A549 (cell line): Measurements from ENCODE around the gene SMIM38. TPM values are rescaled to one million over a fixed set of nuclear protein-coding genes. Genes with fewer than 3 reads are reported as not detected.

Source experiments
- ATAC-seq, 2 experiments: fragments of 200-7000 bp in 1 of 2; fragments of >200 bp in 1 of 2; cut with Nextera tagmentation in 1 of 2; cut with Tn5 transposase in 1 of 2; 3 replicates each; pipeline versions ENCODE4 v1.8.0 to v1.9.1; 2018 to 2020; ENCODE audit warnings: mild to moderate bottlenecking in 1 of 2, moderate library complexity in 1 of 2
- CTCF ChIA-PET: fragments of 300-600 bp; sonication (Branson Sonifier 250); formaldehyde crosslinking; extraction: SDS; loops from one replicate; lab custom pipeline; 2021; ENCODE audit warnings: antibody characterized with exemption, inconsistent platforms; lab: Yijun Ruan, JAX
- POLR2A ChIA-PET: fragments of 350-600 bp; formaldehyde crosslinking; extraction: SDS; loops from one replicate; lab custom pipeline; 2021; ENCODE audit warnings: antibody characterized with exemption, inconsistent platforms; lab: Yijun Ruan, JAX
- DNase-seq, 2 experiments: peaks; one replicate each; pipeline versions ENCODE4 v3.0.0 to v3.0.0-alpha.2; 2011 to 2016; ENCODE audit warnings: low read depth in 1 of 2, low spot score in 1 of 2
- FAIRE-seq: peaks from 2 replicates; lab custom pipeline; 2011; peaks lifted over from hg19 to GRCh38; lab: Jason Lieb, UNC
- H3K27ac ChIP-seq, 2 experiments: fragments of >200 bp; sonication (Bioruptor Twin); formaldehyde crosslinking; 3 replicates each; pipeline ENCODE4 v1.5.1; 2016 to 2017
- H3K4me1 ChIP-seq: fragments of >200 bp; sonication (Bioruptor Twin); formaldehyde crosslinking; 3 replicates; pipeline ENCODE4 v1.6.1; 2016
- H3K4me2 ChIP-seq: fragments of >200 bp; sonication (Bioruptor Twin); formaldehyde crosslinking; 3 replicates; pipeline ENCODE4 v1.6.1; 2016
- H3K4me3 ChIP-seq: fragments of >200 bp; sonication (Bioruptor Twin); formaldehyde crosslinking; 3 replicates; pipeline ENCODE4 v1.5.1; 2016
- H3K9me3 ChIP-seq: fragments of >200 bp; sonication (Bioruptor Twin); formaldehyde crosslinking; 3 replicates; pipeline ENCODE4 v1.6.1; 2016
- CBX2 ChIP-seq: fragments of 200-600 bp; sonication (generic); IDR thresholded peaks from 2 replicates; pipeline ENCODE4 v1.6.1; 2016; ENCODE audit warnings: low read depth, mild to moderate bottlenecking, borderline replicate concordance
- EP300 ChIP-seq, 2 experiments: fragments of >200 bp; sonication (Bioruptor Twin); formaldehyde crosslinking; IDR thresholded peaks; 2 replicates in 1 of 2; 3 replicates in 1 of 2; pipeline ENCODE4 v1.6.1; 2016 to 2017
- ESRRA ChIP-seq: fragments of 150-350 bp; IDR thresholded peaks from 2 replicates; pipeline ENCODE4 v1.6.1; 2014; ENCODE audit warnings: mild to moderate bottlenecking, low read length, borderline replicate concordance
- FOSB ChIP-seq: fragments of 250-450 bp; sonication (Bioruptor Pico); IDR thresholded peaks from 2 replicates; pipeline ENCODE4 v1.5.0; 2020; ENCODE audit warnings: mild to moderate bottlenecking, moderate library complexity
- FOXS1 ChIP-seq: fragments of 250-450 bp; sonication (Bioruptor Pico); IDR thresholded peaks from 2 replicates; pipeline ENCODE4 v1.5.0; 2020; ENCODE audit warnings: mild to moderate bottlenecking, moderate library complexity
- JUN ChIP-seq, 2 experiments: fragments of >200 bp; sonication (Bioruptor Twin); formaldehyde crosslinking; IDR thresholded peaks; 2 replicates in 1 of 2; 3 replicates in 1 of 2; pipeline ENCODE4 v1.6.1; 2016 to 2017
- JUNB ChIP-seq: fragments of >200 bp; sonication (Bioruptor Twin); formaldehyde crosslinking; IDR thresholded peaks from 2 replicates; pipeline ENCODE4 v1.6.1; 2016
- NFE2L2 ChIP-seq: fragments of 150-350 bp; conservative IDR thresholded peaks from 2 replicates; pipeline ENCODE4 v1.6.1; 2014; ENCODE audit warnings: low read length
- NPAS2 ChIP-seq: fragments of 250-450 bp; sonication (Bioruptor Pico); IDR thresholded peaks from 2 replicates; pipeline ENCODE4 v1.8.0; 2022; ENCODE audit warnings: mild to moderate bottlenecking, moderate library complexity, borderline replicate concordance
- RFX5 ChIP-seq: fragments of 450-650 bp; IDR thresholded peaks from 2 replicates; pipeline ENCODE4 v1.7.1; 2014; ENCODE audit warnings: antibody characterized with exemption, mild to moderate bottlenecking, moderate library complexity
- TFCP2L1 ChIP-seq: fragments of 250-450 bp; sonication (Bioruptor Pico); IDR thresholded peaks from 2 replicates; pipeline ENCODE4 v1.5.0; 2021; ENCODE audit warnings: mild to moderate bottlenecking
- ZSCAN20 ChIP-seq: fragments of 250-450 bp; sonication (Bioruptor Pico); IDR thresholded peaks from 2 replicates; pipeline ENCODE4 v1.8.0; 2022; ENCODE audit warnings: mild to moderate bottlenecking, moderate library complexity
- WGBS: methylation state at CpG from one replicate; pipeline ENCODE4 v1.1.6; 2017; ENCODE audit errors: missing lambda C conversion rate; 5-methylcytosine and 5-hydroxymethylcytosine counted together
- polyA plus RNA-seq, 4 experiments: library from polyadenylated mRNA; depleted of rRNA in 3 of 4; stranded (reverse); fragments of >200 nt; fragmentation: RNase III in 1 of 4; extraction: RNeasy Plus Mini Kit Qiagen cat#74134 plus additional on column Dnase treatment in 1 of 4; gene quantifications; 2 replicates in 3 of 4; 3 replicates in 1 of 4; pipeline ENCODE4 v1.2.3, GENCODE V29; 2011 to 2017
- TF ChIP-seq, protein P1 (sequence below): fragments of 450-650 bp; IDR thresholded peaks from 2 replicates; pipeline ENCODE4 v1.6.1; 2014; ENCODE audit warnings: antibody characterized with exemption
- TF ChIP-seq, protein P2 (sequence below): IDR thresholded peaks from 2 replicates; pipeline ENCODE4 v1.6.1; 2012; ENCODE audit warnings: low read depth, borderline replicate concordance
- TF ChIP-seq, protein P3 (sequence below): fragments of 250-450 bp; sonication (Bioruptor Pico); IDR thresholded peaks from 2 replicates; pipeline ENCODE4 v1.5.0; 2021; ENCODE audit warnings: mild to moderate bottlenecking, moderate library complexity, borderline replicate concordance
- TF ChIP-seq, protein P4 (sequence below): fragments of >200 bp; sonication (Bioruptor Twin); formaldehyde crosslinking; IDR thresholded peaks from 3 replicates; pipeline ENCODE4 v1.5.1; 2016
- TF ChIP-seq, protein P5 (sequence below): fragments of 200-600 bp; sonication (generic); IDR thresholded peaks from 2 replicates; pipeline ENCODE4 v1.6.1; 2016; ENCODE audit warnings: antibody characterized with exemption, mild to moderate bottlenecking, moderate library complexity

Gene SMIM38
- polyA plus RNA-seq, 2 of the 4 experiments (the other 2 are of a cell fraction), result 0.05 to 0.08 TPM

DNA sequence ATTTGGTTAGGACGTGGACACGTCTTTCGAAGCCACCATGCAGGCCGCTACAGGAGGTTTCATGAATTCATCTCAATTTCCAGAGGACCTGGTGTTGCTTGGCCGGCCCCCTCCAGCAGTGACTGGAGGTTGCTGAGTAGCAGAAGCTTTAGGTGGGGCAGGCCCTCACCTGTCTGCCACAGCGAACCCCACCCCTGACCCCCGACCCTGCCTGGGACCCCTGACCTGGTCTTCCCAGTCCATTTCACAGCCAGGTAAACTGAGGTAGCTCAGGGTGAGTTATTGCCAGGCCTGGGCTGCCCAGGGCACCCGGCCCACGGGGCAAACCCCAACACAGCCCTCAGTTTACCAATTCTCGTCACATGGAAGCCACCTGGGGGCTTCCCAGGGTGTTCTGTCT, 39.1 kb upstream of the SMIM38 start:
- CTCF ChIA-PET, result interaction anchor here (0.7 to 7.2 kb wide), 4 partner anchors 14 to 527 kb away, joined by 3 to 41 read pairs (median 24); no protein-coding TSS in a partner anchor

DNA sequence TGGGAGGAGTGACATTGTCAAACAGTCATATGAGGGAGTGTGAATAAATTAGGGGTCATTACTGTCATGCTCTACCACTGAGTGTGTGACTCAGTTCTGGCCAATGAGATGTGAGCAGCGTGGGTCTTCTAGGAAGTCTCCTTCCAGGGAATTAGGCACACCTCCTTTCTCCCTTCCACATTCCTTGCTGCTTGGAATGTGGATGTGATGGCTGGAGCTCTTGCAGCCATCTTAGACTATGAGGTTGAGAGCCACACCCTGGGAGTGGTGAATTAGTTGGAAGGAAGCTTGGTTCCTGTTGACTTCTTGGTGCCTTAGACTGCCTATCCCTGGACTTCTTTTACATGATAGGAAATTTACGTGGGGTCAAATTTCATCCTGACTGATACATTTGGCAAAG, 36.5 kb upstream of the SMIM38 start:
- no peak for FAIRE-seq
- 81% methylated on average over 2 of the region's 2 CpGs for WGBS
- Histone ChIP-seq H3K9me3 (peaks cover 9% of the 10 kb centered on the region; the same call in 1 of the 3 replicates), H3K27ac (peak overlapping the region; percentile 91 to 98; a peak in 4 of 6 replicates), H3K4me1 (peaks cover 41% of the 10 kb centered on the region), H3K4me3 (no peak overlapping the region), H3K4me2 (no peak overlapping the region)
- DNase-seq, result no peak
- no peak for ATAC-seq
- POLR2A ChIA-PET, result no interaction called here
- CTCF ChIA-PET, result interaction anchor here (0.8 to 7.2 kb wide), 5 partner anchors 15 to 551 kb away, joined by 3 to 41 read pairs (median 5); no protein-coding TSS in a partner anchor
- TF ChIP-seq ESRRA (no peak), TFCP2L1 (CRISPR knock-in tag) (no peak), CBX2 (no peak), RFX5 (no peak), ZSCAN20 (CRISPR knock-in tag) (no peak), FOSB (CRISPR knock-in tag) (no peak), NFE2L2 (no peak), FOXS1 (CRISPR knock-in tag) (no peak), EP300 (IDR thresholded peaks at IDR 0.05) (no peak), NPAS2 (no peak)
- TF ChIP-seq, protein P1, sequence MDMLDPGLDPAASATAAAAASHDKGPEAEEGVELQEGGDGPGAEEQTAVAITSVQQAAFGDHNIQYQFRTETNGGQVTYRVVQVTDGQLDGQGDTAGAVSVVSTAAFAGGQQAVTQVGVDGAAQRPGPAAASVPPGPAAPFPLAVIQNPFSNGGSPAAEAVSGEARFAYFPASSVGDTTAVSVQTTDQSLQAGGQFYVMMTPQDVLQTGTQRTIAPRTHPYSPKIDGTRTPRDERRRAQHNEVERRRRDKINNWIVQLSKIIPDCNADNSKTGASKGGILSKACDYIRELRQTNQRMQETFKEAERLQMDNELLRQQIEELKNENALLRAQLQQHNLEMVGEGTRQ, result no peak
- TF ChIP-seq, protein P2, sequence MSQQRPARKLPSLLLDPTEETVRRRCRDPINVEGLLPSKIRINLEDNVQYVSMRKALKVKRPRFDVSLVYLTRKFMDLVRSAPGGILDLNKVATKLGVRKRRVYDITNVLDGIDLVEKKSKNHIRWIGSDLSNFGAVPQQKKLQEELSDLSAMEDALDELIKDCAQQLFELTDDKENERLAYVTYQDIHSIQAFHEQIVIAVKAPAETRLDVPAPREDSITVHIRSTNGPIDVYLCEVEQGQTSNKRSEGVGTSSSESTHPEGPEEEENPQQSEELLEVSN, result no peak
- TF ChIP-seq, protein P3, sequence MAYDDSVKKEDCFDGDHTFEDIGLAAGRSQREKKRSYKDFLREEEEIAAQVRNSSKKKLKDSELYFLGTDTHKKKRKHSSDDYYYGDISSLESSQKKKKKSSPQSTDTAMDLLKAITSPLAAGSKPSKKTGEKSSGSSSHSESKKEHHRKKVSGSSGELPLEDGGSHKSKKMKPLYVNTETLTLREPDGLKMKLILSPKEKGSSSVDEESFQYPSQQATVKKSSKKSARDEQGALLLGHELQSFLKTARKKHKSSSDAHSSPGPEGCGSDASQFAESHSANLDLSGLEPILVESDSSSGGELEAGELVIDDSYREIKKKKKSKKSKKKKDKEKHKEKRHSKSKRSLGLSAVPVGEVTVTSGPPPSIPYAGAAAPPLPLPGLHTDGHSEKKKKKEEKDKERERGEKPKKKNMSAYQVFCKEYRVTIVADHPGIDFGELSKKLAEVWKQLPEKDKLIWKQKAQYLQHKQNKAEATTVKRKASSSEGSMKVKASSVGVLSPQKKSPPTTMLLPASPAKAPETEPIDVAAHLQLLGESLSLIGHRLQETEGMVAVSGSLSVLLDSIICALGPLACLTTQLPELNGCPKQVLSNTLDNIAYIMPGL (CRISPR knock-in tag), result no peak
- TF ChIP-seq, protein P4, sequence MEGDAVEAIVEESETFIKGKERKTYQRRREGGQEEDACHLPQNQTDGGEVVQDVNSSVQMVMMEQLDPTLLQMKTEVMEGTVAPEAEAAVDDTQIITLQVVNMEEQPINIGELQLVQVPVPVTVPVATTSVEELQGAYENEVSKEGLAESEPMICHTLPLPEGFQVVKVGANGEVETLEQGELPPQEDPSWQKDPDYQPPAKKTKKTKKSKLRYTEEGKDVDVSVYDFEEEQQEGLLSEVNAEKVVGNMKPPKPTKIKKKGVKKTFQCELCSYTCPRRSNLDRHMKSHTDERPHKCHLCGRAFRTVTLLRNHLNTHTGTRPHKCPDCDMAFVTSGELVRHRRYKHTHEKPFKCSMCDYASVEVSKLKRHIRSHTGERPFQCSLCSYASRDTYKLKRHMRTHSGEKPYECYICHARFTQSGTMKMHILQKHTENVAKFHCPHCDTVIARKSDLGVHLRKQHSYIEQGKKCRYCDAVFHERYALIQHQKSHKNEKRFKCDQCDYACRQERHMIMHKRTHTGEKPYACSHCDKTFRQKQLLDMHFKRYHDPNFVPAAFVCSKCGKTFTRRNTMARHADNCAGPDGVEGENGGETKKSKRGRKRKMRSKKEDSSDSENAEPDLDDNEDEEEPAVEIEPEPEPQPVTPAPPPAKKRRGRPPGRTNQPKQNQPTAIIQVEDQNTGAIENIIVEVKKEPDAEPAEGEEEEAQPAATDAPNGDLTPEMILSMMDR, result no peak
- TF ChIP-seq, protein P5, sequence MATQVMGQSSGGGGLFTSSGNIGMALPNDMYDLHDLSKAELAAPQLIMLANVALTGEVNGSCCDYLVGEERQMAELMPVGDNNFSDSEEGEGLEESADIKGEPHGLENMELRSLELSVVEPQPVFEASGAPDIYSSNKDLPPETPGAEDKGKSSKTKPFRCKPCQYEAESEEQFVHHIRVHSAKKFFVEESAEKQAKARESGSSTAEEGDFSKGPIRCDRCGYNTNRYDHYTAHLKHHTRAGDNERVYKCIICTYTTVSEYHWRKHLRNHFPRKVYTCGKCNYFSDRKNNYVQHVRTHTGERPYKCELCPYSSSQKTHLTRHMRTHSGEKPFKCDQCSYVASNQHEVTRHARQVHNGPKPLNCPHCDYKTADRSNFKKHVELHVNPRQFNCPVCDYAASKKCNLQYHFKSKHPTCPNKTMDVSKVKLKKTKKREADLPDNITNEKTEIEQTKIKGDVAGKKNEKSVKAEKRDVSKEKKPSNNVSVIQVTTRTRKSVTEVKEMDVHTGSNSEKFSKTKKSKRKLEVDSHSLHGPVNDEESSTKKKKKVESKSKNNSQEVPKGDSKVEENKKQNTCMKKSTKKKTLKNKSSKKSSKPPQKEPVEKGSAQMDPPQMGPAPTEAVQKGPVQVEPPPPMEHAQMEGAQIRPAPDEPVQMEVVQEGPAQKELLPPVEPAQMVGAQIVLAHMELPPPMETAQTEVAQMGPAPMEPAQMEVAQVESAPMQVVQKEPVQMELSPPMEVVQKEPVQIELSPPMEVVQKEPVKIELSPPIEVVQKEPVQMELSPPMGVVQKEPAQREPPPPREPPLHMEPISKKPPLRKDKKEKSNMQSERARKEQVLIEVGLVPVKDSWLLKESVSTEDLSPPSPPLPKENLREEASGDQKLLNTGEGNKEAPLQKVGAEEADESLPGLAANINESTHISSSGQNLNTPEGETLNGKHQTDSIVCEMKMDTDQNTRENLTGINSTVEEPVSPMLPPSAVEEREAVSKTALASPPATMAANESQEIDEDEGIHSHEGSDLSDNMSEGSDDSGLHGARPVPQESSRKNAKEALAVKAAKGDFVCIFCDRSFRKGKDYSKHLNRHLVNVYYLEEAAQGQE, result no peak

More for the DNA sequence above, 39.1 kb upstream of the SMIM38 start:
- peak overlapping the region; percentile 65 to 74; a peak in 4 of 6 replicates for H3K27ac ChIP-seq
- peaks cover 25% of the 10 kb centered on the region for H3K4me1 ChIP-seq
- no peak overlapping the region for H3K4me2 ChIP-seq
- H3K4me3 ChIP-seq, result no peak overlapping the region
- TF ChIP-seq JUN (IDR thresholded peaks at IDR 0.05) (no peak), ESRRA (no peak), JUNB (no peak)
- TF ChIP-seq, protein P3 (CRISPR knock-in tag), result no peak
- WGBS, result 93% methylated on average over 9 of the region's 10 CpGs
- FAIRE-seq, result no peak
- POLR2A ChIA-PET, result no interaction called here
- no peak for DNase-seq
- ATAC-seq, result no peak
- peaks cover 9% of the 10 kb centered on the region; the same call in 1 of the 3 replicates for H3K9me3 ChIP-seq
